HG03558 (cell line): ENCODE data around the gene TMEM234.

Source experiments
- ATAC-seq: cut with Tn5 transposase; IDR thresholded peaks from one replicate; pipeline ENCODE4 v1.9.1; 2021; ENCODE audit warnings: moderate number of reproducible peaks; ENCODE audit not compliant: unreplicated experiment; ENCODE audit errors: extremely low read depth

The TMEM234 gene

GRCh38 chr1:32201011-32201855, 20.9 kb downstream of the TMEM234 start:
- ATAC-seq: no peak

- no peak for ATAC-seq
Observed at GRCh38 chr1:32200226-32201010, 21.7 kb downstream of the TMEM234 start, which contains the start of gene CCDC28B. Gene CCDC28B (plus strand): TSS chr1:32200595. CDS start chr1:32201936, 1,341 bp downstream.

- no peak for ATAC-seq
Observed at GRCh38 chr1:32199717-32200072, 22.5 kb downstream of the TMEM234 start.

GRCh38 chr1:32199043-32199716, 23.0 kb downstream of the TMEM234 start:
- no peak for ATAC-seq

- no peak for ATAC-seq
Observed at GRCh38 chr1:32198237-32199042, 23.7 kb downstream of the TMEM234 start.

GRCh38 chr1:32197837-32198236, 24.3 kb downstream of the TMEM234 start:
- ATAC-seq: no peak

- ATAC-seq: no peak
Observed at GRCh38 chr1:32197074-32197473, 25.1 kb downstream of the TMEM234 start.

- ATAC-seq: no peak
Observed at GRCh38 chr1:32195972-32196823, 26.0 kb downstream of the TMEM234 start.

- ATAC-seq: no peak
Observed at GRCh38 chr1:32195531-32195930, 26.6 kb downstream of the TMEM234 start.

- no peak for ATAC-seq
Observed at GRCh38 chr1:32194984-32195383, 27.2 kb downstream of the TMEM234 start.

GRCh38 chr1:32192220-32192948, 29.8 kb downstream of the TMEM234 start:
- ATAC-seq: no peak

- no peak for ATAC-seq
Observed at GRCh38 chr1:32187850-32188249, 34.3 kb downstream of the TMEM234 start.

GRCh38 chr1:32186491-32186890, 35.7 kb downstream of the TMEM234 start:
- ATAC-seq: no peak

GRCh38 chr1:32186077-32186476, 36.1 kb downstream of the TMEM234 start:
- no peak for ATAC-seq

GRCh38 chr1:32184650-32185049, 37.5 kb downstream of the TMEM234 start:
- ATAC-seq: no peak

- no peak for ATAC-seq
Observed at GRCh38 chr1:32182060-32182459, 40.1 kb downstream of the TMEM234 start.

GRCh38 chr1:32181563-32181962, 40.6 kb downstream of the TMEM234 start:
- ATAC-seq: no peak

- no peak for ATAC-seq
Observed at GRCh38 chr1:32181065-32181464, 41.1 kb downstream of the TMEM234 start.
